ENCODE results near the gene YIF1A.
"Not testable (repeated sequence)": the region's sequence is repeated elsewhere in the genome, so short reads cannot be mapped to it uniquely, and the experiment has no call there.

The YIF1A gene

GRCh38 chr11:66324664-66325063, 35.7 kb upstream of the YIF1A start:
- H3K9me3 ChIP-seq (ENCODE audit: severe bottlenecking): peaks cover 3% of the 10 kb centered on the region
- DNase-seq (ENCODE audit: low spot score): no peak
- peak overlapping the region; percentile 92 for H3K27ac ChIP-seq (ENCODE audit: poor library complexity, severe bottlenecking)
- H3K4me3 ChIP-seq (ENCODE audit: severe bottlenecking): no peak overlapping the region
- peaks cover 29% of the 10 kb centered on the region for H3K4me1 ChIP-seq (ENCODE audit: insufficient read depth, poor library complexity, severe bottlenecking)
- no peaks in the 10 kb centered on the region for H3K27me3 ChIP-seq (ENCODE audit: insufficient read depth, poor library complexity, severe bottlenecking)
- TF ChIP-seq CTCF (IDR thresholded peaks at IDR 0.05; ENCODE audit: poor library complexity, severe bottlenecking): no peak
- no peaks in the 10 kb centered on the region for H3K36me3 ChIP-seq (ENCODE audit: low read depth)
- ATAC-seq (ENCODE audit: low read depth): no peak

GRCh38 chr11:66323684-66324083, 34.7 kb upstream of the YIF1A start:
- peaks cover 3% of the 10 kb centered on the region for H3K9me3 ChIP-seq (ENCODE audit: severe bottlenecking)
- H3K4me3 ChIP-seq (ENCODE audit: severe bottlenecking): no peak overlapping the region
- DNase-seq (ENCODE audit: low spot score) (no peak), ATAC-seq (ENCODE audit: low read depth) (no peak)
- peaks cover 29% of the 10 kb centered on the region for H3K4me1 ChIP-seq (ENCODE audit: insufficient read depth, poor library complexity, severe bottlenecking)
- TF ChIP-seq CTCF (IDR thresholded peaks at IDR 0.05; ENCODE audit: poor library complexity, severe bottlenecking): no peak
- no peak overlapping the region for H3K27ac ChIP-seq (ENCODE audit: poor library complexity, severe bottlenecking)
- no peaks in the 10 kb centered on the region for H3K36me3 ChIP-seq (ENCODE audit: low read depth)
- H3K27me3 ChIP-seq (ENCODE audit: insufficient read depth, poor library complexity, severe bottlenecking): no peaks in the 10 kb centered on the region

DNA sequence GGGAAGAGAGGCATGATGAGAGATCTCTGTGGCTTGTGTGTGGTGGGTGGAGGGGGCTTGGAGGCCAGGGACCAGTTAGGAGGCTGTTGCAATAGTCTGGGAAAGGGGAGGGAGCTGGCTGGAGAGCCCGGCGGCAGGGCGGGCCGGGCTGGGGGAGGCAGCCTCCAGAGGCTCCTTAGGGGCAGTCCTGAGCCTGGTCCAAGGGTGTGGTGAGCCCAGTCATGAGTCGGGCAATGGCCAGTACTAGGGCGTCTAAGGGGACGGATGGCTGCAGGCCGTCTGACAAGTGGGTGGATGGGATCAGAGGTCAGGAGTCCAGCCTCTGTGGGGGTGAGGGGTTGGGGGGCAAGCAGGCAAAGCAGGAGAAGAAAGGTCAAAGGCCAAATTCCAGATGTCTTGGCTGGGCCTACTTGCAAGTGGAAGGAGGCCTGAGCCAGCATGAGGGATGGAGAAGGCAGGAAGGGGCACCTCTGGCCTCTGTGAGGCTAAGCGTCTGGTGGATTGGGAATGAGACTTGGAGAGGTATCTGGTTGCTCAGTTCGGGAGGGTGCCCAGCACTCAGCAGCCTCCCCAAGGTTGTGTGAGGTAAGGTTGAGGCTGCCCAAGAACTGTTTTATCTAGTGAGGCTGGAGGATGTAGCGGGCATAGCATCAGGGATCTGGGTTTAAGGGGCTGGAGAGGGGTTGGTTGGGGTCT, 33.9 kb upstream of the YIF1A start:
- peaks cover 27% of the 10 kb centered on the region for H3K4me1 ChIP-seq (ENCODE audit: insufficient read depth, poor library complexity, severe bottlenecking)
- TF ChIP-seq CTCF (IDR thresholded peaks at IDR 0.05; ENCODE audit: poor library complexity, severe bottlenecking): no peak
- H3K27ac ChIP-seq (ENCODE audit: poor library complexity, severe bottlenecking): no peak overlapping the region
- H3K9me3 ChIP-seq (ENCODE audit: severe bottlenecking): peaks cover 3% of the 10 kb centered on the region
- no peaks in the 10 kb centered on the region for H3K36me3 ChIP-seq (ENCODE audit: low read depth)
- H3K4me3 ChIP-seq (ENCODE audit: severe bottlenecking): no peak overlapping the region
- ATAC-seq (ENCODE audit: low read depth) (no peak), DNase-seq (ENCODE audit: low spot score) (no peak)
- no peaks in the 10 kb centered on the region for H3K27me3 ChIP-seq (ENCODE audit: insufficient read depth, poor library complexity, severe bottlenecking)

- ATAC-seq (ENCODE audit: low read depth) (no peak), DNase-seq (ENCODE audit: low spot score) (no peak)
- Histone ChIP-seq H3K36me3 (ENCODE audit: low read depth) (no peaks in the 10 kb centered on the region), H3K4me1 (ENCODE audit: insufficient read depth, poor library complexity, severe bottlenecking) (peaks cover 14% of the 10 kb centered on the region), H3K27me3 (ENCODE audit: insufficient read depth, poor library complexity, severe bottlenecking) (no peaks in the 10 kb centered on the region), H3K27ac (ENCODE audit: poor library complexity, severe bottlenecking) (no peak overlapping the region), H3K9me3 (ENCODE audit: severe bottlenecking) (peaks cover 3% of the 10 kb centered on the region), H3K4me3 (ENCODE audit: severe bottlenecking) (no peak overlapping the region)
- TF ChIP-seq CTCF (IDR thresholded peaks at IDR 0.05; ENCODE audit: poor library complexity, severe bottlenecking): no peak
These were observed 32.7 kb upstream of the YIF1A start for GRCh38 chr11:66321606-66322005.

GRCh38 chr11:66320748-66321147, 31.8 kb upstream of the YIF1A start:
- not testable (repeated sequence) for DNase-seq (ENCODE audit: low spot score); H3K27me3 ChIP-seq (ENCODE audit: insufficient read depth, poor library complexity, severe bottlenecking); H3K27ac ChIP-seq (ENCODE audit: poor library complexity, severe bottlenecking); ATAC-seq (ENCODE audit: low read depth); H3K9me3 ChIP-seq (ENCODE audit: severe bottlenecking); H3K4me3 ChIP-seq (ENCODE audit: severe bottlenecking); H3K4me1 ChIP-seq (ENCODE audit: insufficient read depth, poor library complexity, severe bottlenecking); H3K36me3 ChIP-seq (ENCODE audit: low read depth)

GRCh38 chr11:66320289-66320688, 31.3 kb upstream of the YIF1A start:
- H3K27me3 ChIP-seq (ENCODE audit: insufficient read depth, poor library complexity, severe bottlenecking): not testable (repeated sequence)

More at GRCh38 chr11:66320289-66320688, 31.3 kb upstream of the YIF1A start:
- H3K9me3 ChIP-seq (ENCODE audit: severe bottlenecking); H3K27ac ChIP-seq (ENCODE audit: poor library complexity, severe bottlenecking); H3K36me3 ChIP-seq (ENCODE audit: low read depth); H3K4me3 ChIP-seq (ENCODE audit: severe bottlenecking); H3K4me1 ChIP-seq (ENCODE audit: insufficient read depth, poor library complexity, severe bottlenecking); DNase-seq (ENCODE audit: low spot score); ATAC-seq (ENCODE audit: low read depth): not testable (repeated sequence)

All from RWPE2 (cell line).